Common myeloid progenitor, CD34-positive (primary cell): Measurements from ENCODE around the gene ZNF710.

Experiments used
- CTCF ChIA-PET: fragments of 350-600 bp; sonication (Branson Sonifier 250); formaldehyde crosslinking; loops from one replicate; lab custom pipeline; 2021; ENCODE audit warnings: antibody characterized with exemption; lab: Charles Lee
- POLR2A ChIA-PET: fragments of 350-600 bp; sonication (Branson Sonifier 250); formaldehyde crosslinking; loops from one replicate; lab custom pipeline; 2021; ENCODE audit warnings: antibody characterized with exemption; lab: Charles Lee
- DNase-seq, 3 donors: peaks; one replicate each; pipeline versions ENCODE4 v3.0.0 to v3.0.0-alpha.2; 2013
- H3K27ac ChIP-seq, 2 experiments: 1 replicate in 1 of 2; 2 replicates in 1 of 2; pipeline ENCODE4 v1.7.0; 2013; ENCODE audit warnings: inconsistent platforms in 2 of 2, low read length in 2 of 2, mild to moderate bottlenecking in 2 of 2, low read depth in 1 of 2, moderate library complexity in 1 of 2; ENCODE audit not compliant: severe bottlenecking in 2 of 2, insufficient read depth in 1 of 2, poor library complexity in 1 of 2
- H3K27me3 ChIP-seq, 5 experiments: replicated peaks in 2 of 5; 1 replicate in 3 of 5; 2 replicates in 2 of 5; pipeline versions ENCODE4 v1.6.1 to v1.7.0; 2013; ENCODE audit warnings: low read length in 4 of 5, mild to moderate bottlenecking in 2 of 5, moderate library complexity in 2 of 5, inconsistent platforms in 1 of 5; ENCODE audit not compliant: insufficient read depth in 5 of 5, control insufficient read depth in 4 of 5
- H3K36me3 ChIP-seq, 4 experiments: 1 replicate in 2 of 4; 2 replicates in 2 of 4; pipeline versions ENCODE4 v1.6.1 to v1.7.0; 2013; ENCODE audit warnings: low read length in 3 of 4, control low read depth in 1 of 4, mild to moderate bottlenecking in 1 of 4; ENCODE audit not compliant: control insufficient read depth in 4 of 4, insufficient read depth in 4 of 4
- H3K4me1 ChIP-seq, 4 experiments: 1 replicate in 3 of 4; 2 replicates in 1 of 4; pipeline versions ENCODE4 v1.6.1 to v1.7.1; 2013; ENCODE audit warnings: low read length in 3 of 4, mild to moderate bottlenecking in 3 of 4, control low read depth in 1 of 4, inconsistent platforms in 1 of 4, moderate library complexity in 1 of 4; ENCODE audit not compliant: control insufficient read depth in 4 of 4, insufficient read depth in 4 of 4; ENCODE audit errors: control extremely low read depth in 1 of 4
- H3K4me3 ChIP-seq, 7 experiments: 1 replicate in 4 of 7; 2 replicates in 3 of 7; pipeline versions ENCODE4 v1.5.1 to v1.7.0; 2013; ENCODE audit warnings: mild to moderate bottlenecking in 7 of 7, low read length in 6 of 7, moderate library complexity in 6 of 7, inconsistent platforms in 2 of 7, low read depth in 2 of 7, control low read depth in 1 of 7; ENCODE audit not compliant: insufficient read depth in 4 of 7, control insufficient read depth in 1 of 7; ENCODE audit errors: extremely low read depth in 1 of 7
- H3K9me3 ChIP-seq, 5 experiments: 1 replicate in 4 of 5; 2 replicates in 1 of 5; pipeline versions ENCODE4 v1.6.1 to v1.7.1; 2013; ENCODE audit warnings: low read length in 4 of 5, mild to moderate bottlenecking in 2 of 5, inconsistent platforms in 1 of 5, low read depth in 1 of 5, moderate library complexity in 1 of 5; ENCODE audit not compliant: control insufficient read depth in 4 of 5, insufficient read depth in 2 of 5; ENCODE audit errors: control extremely low read depth in 1 of 5
- WGBS: methylation state at CpG from one replicate; pipeline ENCODE4 v1.1.5; 2013; ENCODE audit not compliant: insufficient coverage; 5-methylcytosine and 5-hydroxymethylcytosine counted together

ZNF710 gene

DNA sequence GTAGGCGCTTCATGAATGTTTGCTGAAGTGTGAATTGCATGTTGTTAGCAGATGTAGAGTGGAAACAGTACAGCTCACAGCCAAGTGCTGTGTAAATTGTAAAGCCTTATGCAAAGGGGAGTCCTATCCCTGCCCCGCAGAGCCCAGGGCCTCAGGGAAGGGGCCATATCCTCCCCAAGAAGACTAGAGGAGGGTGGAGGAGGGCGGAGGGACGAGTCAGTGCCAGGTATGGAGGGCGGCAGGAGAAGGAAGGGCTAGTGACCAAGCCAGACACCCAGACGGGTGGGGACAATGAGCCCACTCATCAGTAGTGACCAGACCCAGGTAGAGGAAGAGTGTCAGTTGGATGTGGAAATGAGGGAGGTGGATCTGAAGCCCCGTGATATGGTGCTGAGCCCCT lies 45.2 kb downstream of the ZNF710 start:
- Histone ChIP-seq H3K9me3 (no peaks in the 10 kb centered on the region), H3K4me1 (peaks cover 3 to 70% (median 28%) of the 10 kb centered on the region in 4 experiments), H3K36me3 (peaks cover 0 to 19% (median 0%) of the 10 kb centered on the region in 4 experiments), H3K4me3 (no peak overlapping the region), H3K27me3 (no peaks in the 10 kb centered on the region), H3K27ac (no peak overlapping the region)
- ChIA-PET POLR2A (no interaction called here), CTCF (interaction anchor here (0.8 to 1.1 kb wide), 3 partner anchors 13 to 19 kb away, joined by 3 to 4 read pairs (median 3); no protein-coding TSS in a partner anchor)
- WGBS = 86% methylated on average over 7 of the region's 7 CpGs
- DNase-seq = no peak

DNA sequence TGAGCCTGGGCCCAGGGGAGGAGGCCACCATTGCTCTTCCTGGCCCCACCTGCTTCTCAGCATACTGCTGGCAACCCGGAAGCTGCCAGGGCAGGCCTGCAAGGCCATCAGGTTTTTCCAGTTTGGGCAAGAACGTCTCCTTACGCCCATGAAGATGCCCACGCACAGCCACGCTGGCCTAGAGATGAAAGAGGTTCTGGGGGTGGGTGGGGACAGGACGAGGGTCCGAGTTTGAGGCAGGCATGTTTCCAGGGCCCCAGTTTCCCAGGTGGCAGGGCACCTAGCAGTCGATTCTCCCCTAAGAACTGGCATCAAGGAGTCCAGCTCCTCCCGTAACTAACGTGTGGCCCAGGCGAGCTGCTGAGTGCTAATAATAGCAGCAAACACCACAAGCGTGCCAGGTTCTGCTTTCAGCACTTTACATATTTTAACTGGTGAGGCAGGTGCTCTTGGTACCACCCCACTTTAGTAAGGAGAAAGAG lies 45.8 kb downstream of the ZNF710 start:
- H3K4me1 ChIP-seq = peaks cover 3 to 74% (median 32%) of the 10 kb centered on the region in 4 experiments
- peak overlapping the region in 1 of 7 experiments; percentile 2 for H3K4me3 ChIP-seq
- no peaks in the 10 kb centered on the region for H3K27me3 ChIP-seq
- 44% methylated on average over 10 of the region's 12 CpGs for WGBS
- ChIA-PET POLR2A (no interaction called here), CTCF (interaction anchor here (1.8 kb wide), 1 partner anchor 24 kb away, joined by 4 read pairs; no protein-coding TSS in a partner anchor)
- H3K36me3 ChIP-seq = peaks cover 0 to 19% (median 0%) of the 10 kb centered on the region in 4 experiments
- DNase-seq = peak in 2 of 3 donors; percentile 64 to 69
- no peaks in the 10 kb centered on the region for H3K9me3 ChIP-seq
- H3K27ac ChIP-seq = no peak overlapping the region

DNA sequence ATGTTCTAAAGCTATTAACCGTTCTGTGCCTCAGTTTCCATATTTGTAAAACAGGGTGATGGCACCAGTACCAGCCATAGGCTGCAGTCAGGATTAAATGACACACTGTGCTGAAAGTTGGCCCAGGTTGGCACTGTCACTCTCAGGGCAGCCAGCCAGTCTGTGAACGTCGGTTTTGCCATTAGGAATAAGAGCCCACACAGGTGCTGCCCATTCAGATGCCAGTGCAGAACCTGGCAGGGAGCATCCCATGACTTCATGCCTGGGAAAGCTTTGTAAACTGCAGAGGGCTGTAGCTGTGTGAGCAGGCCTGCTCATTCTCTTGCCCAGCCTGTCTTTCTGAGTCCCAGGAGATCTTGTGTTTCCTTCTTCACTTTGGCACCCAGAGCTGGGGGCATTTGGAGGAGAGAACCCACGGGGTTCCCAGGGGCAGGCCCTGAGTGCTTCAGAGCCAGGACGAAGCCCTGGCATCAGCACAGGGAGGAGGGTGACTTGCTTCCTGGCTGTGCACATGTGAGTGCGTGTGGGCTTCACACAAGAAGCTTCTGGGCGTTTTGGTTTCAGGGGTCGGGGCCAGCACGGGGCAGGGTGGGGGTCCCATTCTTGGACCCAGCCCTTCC lies 46.9 kb downstream of the ZNF710 start:
- Histone ChIP-seq H3K36me3 (peaks cover 0 to 11% (median 0%) of the 10 kb centered on the region in 4 experiments), H3K4me3 (no peak overlapping the region), H3K27me3 (no peaks in the 10 kb centered on the region), H3K27ac (no peak overlapping the region), H3K4me1 (peaks cover 3 to 74% (median 33%) of the 10 kb centered on the region in 4 experiments), H3K9me3 (no peaks in the 10 kb centered on the region)
- 83% methylated on average over 9 of the region's 9 CpGs for whole genome bisulfite sequencing
- POLR2A ChIA-PET = no interaction called here
- CTCF ChIA-PET = interaction anchor here (0.8 to 1.8 kb wide), 4 partner anchors 11 to 25 kb away, joined by 3 to 5 read pairs (median 4); no protein-coding TSS in a partner anchor
- DNase-seq = peak in 1 of 3 donors; percentile 36

DNA sequence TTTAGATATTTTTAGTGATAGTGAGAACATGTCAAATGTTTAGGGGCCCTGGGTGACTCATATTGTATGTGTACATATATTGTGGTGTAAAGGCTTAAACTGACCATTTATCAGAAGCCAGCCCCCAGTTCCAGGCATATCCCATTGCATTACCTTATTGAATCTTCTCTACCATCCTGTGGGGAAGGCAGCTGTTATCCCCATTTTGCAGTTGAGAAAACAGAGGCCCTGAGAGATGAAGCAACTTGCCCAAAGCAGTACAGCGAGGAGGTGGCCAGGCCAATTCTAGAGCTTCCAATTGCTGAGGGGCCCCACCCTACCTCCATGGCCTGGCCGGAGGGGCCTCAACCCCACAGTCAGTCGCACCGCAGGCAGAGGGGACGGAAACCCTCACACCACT lies 47.9 kb downstream of the ZNF710 start:
- 95% methylated on average over 4 of the region's 5 CpGs for WGBS
- ChIA-PET CTCF (interaction anchor here (1.3 to 1.7 kb wide), 2 partner anchors 12 to 14 kb away, joined by 3 to 5 read pairs; no protein-coding TSS in a partner anchor), POLR2A (interaction anchor here (1.7 kb wide), 1 partner anchor 14 kb away, joined by 6 read pairs; no protein-coding TSS in a partner anchor)
- Histone ChIP-seq H3K27ac (no peak overlapping the region), H3K27me3 (no peaks in the 10 kb centered on the region), H3K4me3 (no peak overlapping the region), H3K4me1 (peaks cover 3 to 71% (median 33%) of the 10 kb centered on the region in 4 experiments), H3K9me3 (no peaks in the 10 kb centered on the region), H3K36me3 (peaks cover 0 to 11% (median 0%) of the 10 kb centered on the region in 4 experiments)
- DNase-seq = no peak

DNA sequence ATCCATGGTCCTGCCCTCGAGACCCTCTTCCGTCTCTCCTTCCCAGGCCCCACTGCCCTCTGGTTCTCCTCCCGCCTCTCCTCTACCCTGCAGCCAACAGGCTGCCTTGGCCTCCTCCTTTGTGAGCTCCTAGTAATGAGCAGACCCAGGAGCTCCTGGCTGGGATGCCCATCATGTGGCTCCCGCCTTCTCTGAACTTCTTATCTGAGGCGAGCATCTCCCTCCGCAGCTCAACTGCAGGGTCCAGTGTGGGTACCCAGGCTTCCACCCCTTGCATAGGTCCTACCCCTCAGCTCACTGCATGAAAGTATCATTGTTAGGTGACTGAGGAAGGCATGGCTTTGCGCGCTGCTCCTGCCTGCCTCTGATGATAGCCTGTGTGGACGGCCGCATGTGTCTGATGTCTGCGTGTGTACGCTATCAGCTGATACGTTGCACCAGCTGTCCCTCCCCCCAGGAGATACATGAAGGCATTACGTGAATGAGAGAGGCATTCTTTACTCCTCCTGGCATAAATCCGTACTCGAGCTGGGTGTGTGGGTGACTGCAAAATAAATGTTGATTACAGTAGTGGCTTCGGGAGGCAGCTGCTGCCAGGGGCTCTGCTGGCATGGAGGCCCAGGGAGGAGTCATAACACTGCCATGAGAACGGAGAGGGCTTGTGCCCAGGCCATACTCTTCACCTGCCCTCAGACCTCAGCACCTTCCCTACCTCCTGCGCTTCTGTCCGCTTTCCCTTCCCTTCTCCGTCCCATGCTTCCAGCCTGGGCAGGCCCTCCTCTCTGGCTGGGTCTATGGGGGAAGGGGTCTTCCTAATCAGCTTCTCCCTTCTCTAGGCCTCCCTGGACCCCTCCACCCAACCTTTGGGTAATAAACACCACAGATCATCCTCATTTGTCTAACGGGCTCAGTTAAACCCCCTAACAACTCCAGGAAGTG lies 48.8 kb downstream of the ZNF710 start:
- POLR2A ChIA-PET = interaction anchor here (0.6 to 1.7 kb wide), 2 partner anchors 15 to 18 kb away, joined by 3 to 6 read pairs; no protein-coding TSS in a partner anchor
- Histone ChIP-seq H3K4me1 (peaks cover 3 to 78% (median 39%) of the 10 kb centered on the region in 4 experiments), H3K9me3 (no peaks in the 10 kb centered on the region), H3K36me3 (peaks cover 0 to 5% (median 0%) of the 10 kb centered on the region in 4 experiments), H3K27ac (no peak overlapping the region), H3K4me3 (no peak overlapping the region), H3K27me3 (no peaks in the 10 kb centered on the region)
- CTCF ChIA-PET = interaction anchor here (1.3 kb wide), 1 partner anchor 11 kb away, joined by 3 read pairs; no protein-coding TSS in a partner anchor
- 90% methylated on average over 16 of the region's 22 CpGs for WGBS
- no peak for DNase-seq

DNA sequence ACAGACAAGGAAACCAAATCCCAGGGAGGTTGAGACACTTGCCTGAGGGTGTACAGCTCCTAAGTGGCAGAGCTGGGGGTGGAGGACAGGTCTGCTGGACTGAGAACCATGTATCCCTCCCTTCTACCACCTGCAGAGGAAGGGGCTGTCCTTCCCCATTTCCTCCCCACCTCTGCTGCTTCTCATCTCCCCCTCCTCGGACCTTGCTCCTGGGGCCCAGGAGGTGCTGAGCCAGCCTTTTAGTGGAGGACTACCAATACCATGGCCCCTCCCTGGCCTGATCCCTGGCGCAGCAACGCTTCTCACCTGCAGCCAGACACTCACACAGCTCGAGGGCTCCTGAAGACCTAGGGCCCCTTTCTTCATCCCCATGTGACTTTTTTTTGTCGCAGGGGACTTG lies 50.8 kb downstream of the ZNF710 start:
- DNase-seq = no peak
- H3K36me3 ChIP-seq = peaks cover 0 to 2% (median 0%) of the 10 kb centered on the region in 4 experiments
- 86% methylated on average over 4 of the region's 5 CpGs for WGBS
- no peaks in the 10 kb centered on the region for H3K27me3 ChIP-seq
- ChIA-PET POLR2A (no interaction called here), CTCF (interaction anchor here (2.2 kb wide), 1 partner anchor 16 kb away, joined by 10 read pairs; no protein-coding TSS in a partner anchor)
- no peak overlapping the region for H3K27ac ChIP-seq
- H3K9me3 ChIP-seq = no peaks in the 10 kb centered on the region
- H3K4me1 ChIP-seq = peaks cover 0 to 68% (median 27%) of the 10 kb centered on the region in 4 experiments
- H3K4me3 ChIP-seq = no peak overlapping the region
